ENCODE measurements around the gene TLR3.
"Not testable (repeated sequence)": the region's sequence is repeated elsewhere in the genome, so short reads cannot be mapped to it uniquely, and the experiment has no call there.

TLR3 gene

GRCh38 chr4:186050135-186050534 lies 18.8 kb upstream of the TLR3 start:
- not testable (repeated sequence) for DNase-seq

GRCh38 chr4:186051096-186051495 lies 17.9 kb upstream of the TLR3 start:
- DNase-seq, result no peak

DNA sequence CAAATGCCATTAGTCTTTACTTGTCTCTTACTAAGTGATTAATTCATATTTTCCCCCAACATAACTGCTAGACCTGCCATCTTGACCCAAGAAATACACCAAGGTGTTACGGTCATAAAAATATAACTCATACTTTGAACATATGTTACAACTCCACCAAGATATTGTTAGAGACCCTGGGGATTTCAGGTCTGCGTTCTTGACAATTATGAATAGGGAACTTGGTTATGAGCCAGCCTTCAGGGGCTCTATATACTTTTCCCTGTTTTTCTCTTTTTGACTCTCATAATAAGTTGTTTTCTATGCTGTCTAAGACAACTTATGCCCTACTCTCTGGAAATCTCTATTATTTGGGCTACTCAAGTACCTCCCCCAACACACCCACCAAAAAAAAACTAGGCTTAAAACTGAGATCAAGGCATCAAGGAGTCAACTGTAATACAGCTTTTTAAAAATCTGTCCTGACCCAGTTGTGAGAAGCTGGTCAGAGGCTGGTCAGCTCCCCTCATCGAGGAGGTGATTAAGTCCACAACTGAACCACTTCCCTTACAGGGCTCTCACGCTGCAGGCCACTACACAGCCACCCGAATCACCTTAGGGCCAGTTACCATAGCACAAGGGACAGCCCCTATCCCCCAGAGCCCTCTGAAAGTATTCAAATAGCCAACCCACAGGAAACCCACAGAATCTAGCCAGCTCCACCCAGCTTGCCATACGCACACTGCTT lies 10.5 kb upstream of the TLR3 start:
- no peak for DNase-seq

DNA sequence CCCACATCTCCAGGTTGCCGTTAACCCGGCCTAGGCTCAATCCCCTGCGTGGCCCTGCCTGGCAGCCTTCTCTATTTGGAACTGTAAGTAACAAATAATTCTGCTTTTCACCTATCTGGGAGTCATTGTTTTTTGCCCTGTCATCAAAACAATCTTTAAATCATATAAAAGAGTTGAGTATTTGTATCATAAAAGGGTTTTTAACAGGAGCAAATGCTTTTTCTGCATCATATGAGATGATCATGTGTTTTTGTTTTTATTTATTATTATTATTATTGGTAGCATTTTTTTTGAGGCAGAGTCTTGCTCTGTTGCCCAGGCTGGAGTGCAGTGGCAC lies 10.0 kb upstream of the TLR3 start:
- DNase-seq, result no peak

GRCh38 chr4:186061921-186062320 lies 7.0 kb upstream of the TLR3 start:
- DNase-seq, result no peak

- DNase-seq, result peak; percentile 0
Observed at GRCh38 chr4:186067757-186068385, 1.1 kb upstream of the TLR3 start.

DNA sequence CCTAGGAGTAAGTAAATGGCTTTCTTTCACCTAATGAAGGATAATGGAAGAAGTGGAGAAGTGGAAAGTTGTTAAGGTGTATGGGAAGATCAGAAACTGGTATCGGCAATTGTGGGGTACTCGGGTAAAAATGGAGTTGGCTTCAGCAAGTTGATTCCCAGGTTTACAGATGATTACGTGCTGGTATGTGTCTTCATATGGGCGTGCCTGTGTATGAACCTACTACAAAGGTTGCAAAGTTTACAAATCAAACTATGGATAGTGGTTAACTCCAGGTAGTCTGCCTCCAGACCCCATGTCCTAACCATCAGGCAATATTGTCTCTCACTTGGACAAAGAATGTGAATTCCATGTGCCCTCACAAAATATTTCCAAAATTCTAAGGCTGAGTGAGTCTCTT lies 773 bp downstream of the TLR3 start:
- DNase-seq, result no peak

DNA sequence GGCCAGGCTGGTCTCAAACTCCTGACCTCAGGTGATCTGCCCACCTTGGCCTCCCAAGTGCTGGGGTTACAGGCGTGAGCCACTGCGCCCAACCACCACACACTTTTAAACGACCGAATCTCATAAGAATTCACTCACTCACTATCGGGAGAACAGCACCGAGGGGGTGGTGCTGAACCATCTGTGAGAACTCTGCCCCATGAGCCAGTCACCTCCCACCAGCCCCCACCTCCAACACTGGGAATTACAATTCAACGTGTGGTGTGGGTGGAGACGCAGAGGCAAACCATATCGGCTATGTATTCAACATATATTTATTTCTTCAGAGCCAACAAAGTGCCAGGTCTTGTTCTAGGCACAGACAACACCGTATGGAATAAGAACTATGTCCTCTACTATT lies 3.6 kb downstream of the TLR3 start:
- DNase-seq, result no peak

GRCh38 chr4:186074189-186074588 lies 5.2 kb downstream of the TLR3 start:
- DNase-seq, result no peak

GRCh38 chr4:186078981-186079638 lies 10.2 kb downstream of the TLR3 start:
- DNase-seq, result no peak

DNA sequence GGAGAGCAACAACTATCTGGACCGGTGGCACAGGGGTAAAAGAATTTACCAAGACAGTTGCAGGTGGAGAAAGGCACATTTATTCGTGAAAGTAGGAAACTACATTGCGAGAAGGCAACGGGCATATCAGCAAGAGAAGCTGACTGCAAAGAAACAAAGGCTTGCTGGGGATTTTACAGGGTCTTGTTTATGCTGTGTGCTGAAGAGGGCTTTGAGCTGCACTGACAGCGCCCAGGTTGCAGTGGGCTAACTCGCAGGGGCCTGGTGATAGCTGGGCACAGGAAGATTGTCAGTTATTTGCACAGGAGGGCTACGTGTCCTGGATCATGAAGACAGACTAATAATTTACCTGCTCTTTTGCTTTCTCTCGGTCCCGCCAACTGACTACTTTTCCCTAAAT lies 10.7 kb downstream of the TLR3 start:
- no peak for DNase-seq

GRCh38 chr4:186081202-186081807 lies 12.3 kb downstream of the TLR3 start:
- DNase-seq, result no peak

GRCh38 chr4:186082221-186082620 lies 13.3 kb downstream of the TLR3 start:
- no peak for DNase-seq

GRCh38 chr4:186088523-186088922 lies 19.6 kb downstream of the TLR3 start:
- DNase-seq, result no peak

DNA sequence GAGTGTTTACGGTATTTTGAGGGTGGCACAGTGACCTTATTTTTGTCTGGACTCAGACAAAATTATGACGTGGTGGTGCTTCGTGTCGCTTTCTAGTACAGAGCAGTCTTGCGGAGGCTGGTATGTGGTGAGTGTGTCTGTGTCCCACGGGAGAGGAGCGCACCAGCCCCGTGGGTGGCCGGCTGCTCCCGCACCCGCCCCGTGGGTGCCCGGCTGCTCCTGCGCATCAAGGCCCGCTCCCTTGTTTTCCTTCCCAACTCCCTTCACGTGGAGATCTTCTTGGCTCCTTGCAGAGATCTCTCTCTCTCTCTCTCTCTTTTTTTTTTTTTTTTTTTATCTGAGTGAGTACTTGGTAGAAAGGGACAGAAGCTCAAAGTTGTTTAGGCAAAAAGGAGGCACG lies 23.3 kb downstream of the TLR3 start:
- no peak for DNase-seq

GRCh38 chr4:186095406-186095805 lies 26.4 kb downstream of the TLR3 start:
- DNase-seq, result no peak

DNA sequence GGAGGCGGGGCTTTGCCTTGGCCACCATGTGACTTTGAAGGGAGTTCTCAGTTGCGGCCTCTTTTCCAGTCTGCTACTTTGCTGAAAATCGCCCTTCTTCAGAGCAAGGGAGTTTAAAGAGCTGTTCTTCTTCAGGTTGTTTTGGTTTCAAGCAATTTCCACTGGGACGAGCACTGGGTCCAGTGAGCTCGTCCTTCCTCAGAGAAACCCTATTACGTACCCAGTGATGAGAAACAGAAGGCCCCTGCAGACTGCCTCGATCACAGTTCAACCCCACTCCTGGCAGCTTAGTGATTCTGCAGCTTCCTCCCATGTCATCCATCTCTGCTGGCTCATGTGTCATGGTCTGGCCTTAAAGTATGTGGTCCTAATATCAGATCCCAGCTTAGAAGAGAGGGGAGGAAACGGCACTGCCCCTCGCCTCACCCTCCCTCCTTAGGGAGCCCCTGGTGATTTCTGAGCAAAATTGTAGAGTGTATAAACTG lies 27.8 kb downstream of the TLR3 start:
- DNase-seq, result no peak

DNA sequence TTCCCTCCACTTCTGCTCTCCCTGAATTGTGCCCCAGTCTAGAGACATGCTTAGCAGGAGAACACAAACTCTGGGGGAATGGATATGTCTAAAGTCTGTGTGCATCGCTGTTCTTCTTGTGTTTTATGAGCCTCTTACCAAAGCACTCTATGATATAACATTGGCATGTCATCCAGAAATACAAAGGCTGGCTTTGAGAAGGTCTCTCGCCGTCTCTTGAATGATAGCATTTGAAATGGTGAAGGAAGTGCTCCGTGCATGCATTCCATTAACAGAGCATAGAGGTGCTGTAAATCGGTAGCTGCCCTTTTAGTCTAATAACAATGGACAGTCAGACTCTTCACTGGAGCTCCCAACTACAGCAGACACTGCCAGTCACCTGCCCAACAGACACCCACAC lies 28.4 kb downstream of the TLR3 start:
- no peak for DNase-seq

DNA sequence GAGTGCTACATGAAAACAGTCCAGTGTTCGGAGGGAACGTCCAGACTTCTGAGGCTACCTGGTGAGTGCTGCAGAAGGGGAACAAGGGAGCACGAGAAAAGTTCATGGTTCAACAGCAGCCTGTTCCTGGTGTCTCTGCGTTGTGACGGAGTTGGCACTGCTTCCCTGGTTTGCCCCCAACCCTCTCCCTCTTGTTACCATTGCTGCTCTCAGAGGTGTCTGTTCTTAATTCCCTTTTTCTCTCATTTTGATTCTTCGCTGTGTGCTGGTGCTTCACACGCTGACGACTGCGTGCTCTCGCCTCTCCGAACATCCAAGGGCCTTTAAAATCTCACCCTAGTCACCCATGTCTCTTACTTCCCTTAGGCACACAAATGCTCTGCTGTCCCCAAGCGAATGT lies 34.0 kb downstream of the TLR3 start:
- DNase-seq, result no peak

DNA sequence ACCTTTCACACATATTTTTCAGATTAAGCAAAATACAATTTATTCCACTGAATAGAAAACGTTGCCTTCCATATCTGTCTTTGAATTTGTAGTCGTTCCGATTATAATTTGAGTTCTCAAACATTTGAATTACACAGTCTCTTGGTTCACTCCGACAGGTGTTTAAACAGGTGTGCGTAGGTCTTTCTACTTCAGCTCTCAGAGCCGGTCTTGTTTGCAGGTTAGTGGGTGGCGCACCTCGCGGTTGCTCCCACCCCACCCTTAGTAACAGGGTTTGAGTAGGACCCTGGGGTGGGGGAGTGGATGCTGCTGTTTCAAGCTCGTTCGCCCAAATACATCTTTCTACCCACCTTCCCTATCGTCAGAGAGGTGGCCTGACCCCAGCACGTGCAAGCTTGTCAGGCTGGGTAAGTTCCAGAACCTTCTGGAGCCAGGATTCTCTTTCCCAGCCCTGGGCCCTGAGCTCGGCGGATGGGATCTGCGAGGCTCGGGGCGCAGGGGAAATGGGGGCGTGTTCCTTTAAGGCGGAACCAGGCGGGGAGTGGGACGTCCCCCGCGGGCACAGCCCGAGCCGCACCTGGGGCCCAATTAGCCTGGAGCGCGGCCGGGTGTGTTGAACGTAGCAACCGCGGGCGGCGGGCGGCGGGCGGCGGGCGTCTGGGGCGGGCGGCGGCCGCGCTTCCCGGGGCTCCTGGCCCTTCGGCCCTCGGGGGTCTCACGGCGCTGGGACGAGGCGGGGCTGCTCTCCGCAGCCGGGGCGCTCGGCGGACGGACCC lies 35.3 kb downstream of the TLR3 start, which contains the start of gene FAM149A:
TSS of gene FAM149A (plus strand) at position 591 of the 776 bp plus-strand sequence.
- DNase-seq, result peak; percentile 35

DNA sequence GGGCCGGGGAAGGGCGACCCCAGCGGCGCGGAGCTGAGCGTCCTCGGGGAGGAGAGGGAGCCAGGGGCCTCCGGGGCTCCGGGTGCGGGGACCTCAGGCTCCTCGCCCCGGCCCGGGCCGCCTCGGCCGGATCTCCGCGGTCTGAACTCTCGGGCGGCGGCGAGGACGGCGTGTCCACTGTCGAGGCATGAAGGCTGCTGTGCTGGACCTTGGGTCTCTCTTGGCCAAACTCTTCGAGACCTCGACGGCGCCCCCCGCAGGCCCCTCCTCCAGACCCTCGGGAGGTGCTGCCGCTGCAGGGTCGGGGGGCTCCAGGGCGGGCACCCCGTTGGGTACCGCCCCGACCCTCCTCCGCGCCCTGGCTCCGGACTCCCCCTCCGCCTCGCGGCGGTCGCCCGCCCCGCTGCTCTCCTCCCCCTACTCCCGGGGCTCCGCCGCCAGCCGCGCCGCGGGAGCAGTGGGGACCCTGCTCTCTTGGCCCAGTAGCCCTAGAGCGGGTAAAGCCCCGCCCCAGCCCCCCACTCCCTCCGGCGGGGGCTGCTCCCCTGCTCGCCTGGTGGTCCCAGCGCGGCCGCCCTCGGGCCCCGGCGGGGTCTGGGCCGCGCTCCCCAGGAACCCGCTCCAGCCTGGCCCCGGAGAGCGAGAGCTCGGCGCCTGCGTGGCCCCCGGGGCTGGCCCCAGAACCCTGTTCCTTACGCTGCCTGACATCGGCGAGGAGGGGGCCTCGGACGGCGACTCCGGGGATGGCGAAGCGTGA lies 36.1 kb downstream of the TLR3 start:
- DNase-seq, result no peak

GRCh38 chr4:186105647-186106321 lies 36.8 kb downstream of the TLR3 start:
- DNase-seq, result peak; percentile 42
